OCI-LY3 (cell line): ENCODE data around the gene ACSM5.

Experiments
- H2AFZ ChIP-seq: fragments of 200-600, 300-600 bp; shearing (Covaris generic); 2 replicates; pipeline ENCODE4 v1.6.0; 2014; ENCODE audit warnings: antibody characterized with exemption, low read depth, low read length
- H3K27ac ChIP-seq: fragments of 200-600, 300-600 bp; sonication (generic); 2 replicates; pipeline ENCODE4 v1.5.1; 2014; ENCODE audit warnings: mild to moderate bottlenecking, low read length, moderate library complexity, mixed read lengths
- H3K27me3 ChIP-seq: fragments of 200-600, 300-600 bp; sonication (generic); 2 replicates; pipeline ENCODE4 v1.6.1; 2014; ENCODE audit warnings: low read depth, low read length, mixed read lengths
- H3K36me3 ChIP-seq: fragments of 200-600, 300-600 bp; sonication (generic); replicated peaks from 2 replicates; pipeline ENCODE3; 2014; ENCODE audit warnings: low read depth, low read length, mixed read lengths
- H3K4me1 ChIP-seq: fragments of 300-600, 200-600 bp; sonication (generic); 2 replicates; pipeline ENCODE4 v1.6.1; 2014; ENCODE audit warnings: low read length, mixed read lengths
- H3K4me2 ChIP-seq: fragments of 200-600, 300-600 bp; sonication (generic); 2 replicates; pipeline ENCODE4 v1.6.1; 2014; ENCODE audit warnings: low read length, mixed read lengths
- H3K4me3 ChIP-seq: fragments of 300-600, 200-600 bp; sonication (generic); 2 replicates; pipeline ENCODE4 v1.5.1; 2014; ENCODE audit warnings: antibody characterized with exemption, mild to moderate bottlenecking, low read length, moderate library complexity
- H3K79me2 ChIP-seq: fragments of 300-600, 200-600 bp; shearing (Covaris generic); 2 replicates; pipeline ENCODE4 v1.6.1; 2014; ENCODE audit warnings: mild to moderate bottlenecking, low read length, mixed read lengths
- H3K9ac ChIP-seq: fragments of 300-600, 200-600 bp; shearing (Covaris generic); 2 replicates; pipeline ENCODE4 v1.6.0; 2014; ENCODE audit warnings: mild to moderate bottlenecking, low read length, moderate library complexity
- H3K9me3 ChIP-seq: fragments of 200-600, 300-600 bp; shearing (Covaris generic); 2 replicates; pipeline ENCODE4 v1.6.1; 2014; ENCODE audit warnings: low read length, mixed read lengths; ENCODE audit not compliant: insufficient read depth
- H4K20me1 ChIP-seq: fragments of 200-600, 300-600 bp; sonication (generic); 2 replicates; pipeline ENCODE4 v1.6.1; 2016; ENCODE audit warnings: low read length, mixed read lengths; ENCODE audit not compliant: insufficient read depth
- CTCF ChIP-seq: fragments of 200-600, 300-600 bp; sonication (generic); IDR thresholded peaks from 2 replicates; pipeline ENCODE4 v1.5.1; 2014; ENCODE audit warnings: antibody characterized with exemption, low read length, low read depth
- EZH2phosphoT487 ChIP-seq: fragments of 200-600 bp; shearing (Covaris generic); IDR thresholded peaks from 2 replicates; pipeline ENCODE4 v1.6.1; 2018; ENCODE audit warnings: antibody characterized with exemption, mixed run types, low read depth

The ACSM5 gene

GRCh38 chr16:20387978-20388377 is 21.4 kb upstream of the ACSM5 start:
- Histone ChIP-seq H3K36me3 (no peaks in the 10 kb centered on the region), H4K20me1 (no peaks in the 10 kb centered on the region)
- TF ChIP-seq EZH2phosphoT487: no peak

DNA sequence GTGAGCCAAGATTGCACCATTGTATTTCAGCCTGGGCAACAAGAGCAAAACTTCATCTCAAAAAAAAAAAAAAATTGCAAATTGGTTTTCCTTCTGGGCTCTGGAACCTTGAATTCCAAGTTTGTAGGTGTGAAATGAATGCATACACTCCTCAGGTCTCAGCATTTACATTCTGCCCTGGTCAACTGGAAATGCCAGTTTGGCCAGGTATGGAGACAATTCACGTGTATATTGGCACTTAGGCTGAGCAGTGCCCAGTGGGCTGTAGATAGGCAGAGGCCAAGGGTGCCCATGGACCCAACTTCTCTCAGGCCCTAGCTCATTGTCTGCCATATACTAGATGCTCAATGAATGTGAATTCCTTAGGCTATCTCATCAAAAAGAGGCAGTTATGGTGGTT is 20.5 kb upstream of the ACSM5 start:
- TF ChIP-seq CTCF (no peak), EZH2phosphoT487 (no peak)
- Histone ChIP-seq H2AFZ (no peak overlapping the region), H3K4me2 (no peak overlapping the region), H3K4me3 (no peak overlapping the region), H3K9me3 (no peaks in the 10 kb centered on the region), H3K9ac (no peak overlapping the region), H3K4me1 (peaks cover 4% of the 10 kb centered on the region; the same call in 1 of the 2 replicates), H3K27ac (no peak overlapping the region), H3K36me3 (no peaks in the 10 kb centered on the region), H4K20me1 (no peaks in the 10 kb centered on the region), H3K27me3 (0 out of 2 replicates have a peak, but pooled peaks cover 8% of the 10 kb centered on the region), H3K79me2 (no peaks in the 10 kb centered on the region)

More at GRCh38 chr16:20387978-20388377, 21.4 kb upstream of the ACSM5 start:
- Histone ChIP-seq H3K9me3 (no peaks in the 10 kb centered on the region), H3K27ac (no peak overlapping the region), H3K27me3 (0 out of 2 replicates have a peak, but pooled peaks cover 8% of the 10 kb centered on the region), H2AFZ (no peak overlapping the region), H3K79me2 (no peaks in the 10 kb centered on the region), H3K9ac (no peak overlapping the region), H3K4me1 (peaks cover 5% of the 10 kb centered on the region; the same call in 1 of the 2 replicates), H3K4me2 (no peak overlapping the region), H3K4me3 (no peak overlapping the region)

GRCh38 chr16:20391045-20391444 is 18.3 kb upstream of the ACSM5 start:
- TF ChIP-seq EZH2phosphoT487 (no peak), CTCF (no peak)
- H4K20me1 ChIP-seq: no peaks in the 10 kb centered on the region
- H3K4me1 ChIP-seq: peaks cover 1% of the 10 kb centered on the region; the same call in 1 of the 2 replicates
- no peaks in the 10 kb centered on the region for H3K79me2 ChIP-seq
- H2AFZ ChIP-seq: no peak overlapping the region
- no peak overlapping the region for H3K4me3 ChIP-seq
- H3K9ac ChIP-seq: no peak overlapping the region
- H3K27ac ChIP-seq: no peak overlapping the region
- H3K36me3 ChIP-seq: no peaks in the 10 kb centered on the region
- no peak overlapping the region for H3K4me2 ChIP-seq
- no peaks in the 10 kb centered on the region for H3K9me3 ChIP-seq
- H3K27me3 ChIP-seq: no peaks in the 10 kb centered on the region

DNA sequence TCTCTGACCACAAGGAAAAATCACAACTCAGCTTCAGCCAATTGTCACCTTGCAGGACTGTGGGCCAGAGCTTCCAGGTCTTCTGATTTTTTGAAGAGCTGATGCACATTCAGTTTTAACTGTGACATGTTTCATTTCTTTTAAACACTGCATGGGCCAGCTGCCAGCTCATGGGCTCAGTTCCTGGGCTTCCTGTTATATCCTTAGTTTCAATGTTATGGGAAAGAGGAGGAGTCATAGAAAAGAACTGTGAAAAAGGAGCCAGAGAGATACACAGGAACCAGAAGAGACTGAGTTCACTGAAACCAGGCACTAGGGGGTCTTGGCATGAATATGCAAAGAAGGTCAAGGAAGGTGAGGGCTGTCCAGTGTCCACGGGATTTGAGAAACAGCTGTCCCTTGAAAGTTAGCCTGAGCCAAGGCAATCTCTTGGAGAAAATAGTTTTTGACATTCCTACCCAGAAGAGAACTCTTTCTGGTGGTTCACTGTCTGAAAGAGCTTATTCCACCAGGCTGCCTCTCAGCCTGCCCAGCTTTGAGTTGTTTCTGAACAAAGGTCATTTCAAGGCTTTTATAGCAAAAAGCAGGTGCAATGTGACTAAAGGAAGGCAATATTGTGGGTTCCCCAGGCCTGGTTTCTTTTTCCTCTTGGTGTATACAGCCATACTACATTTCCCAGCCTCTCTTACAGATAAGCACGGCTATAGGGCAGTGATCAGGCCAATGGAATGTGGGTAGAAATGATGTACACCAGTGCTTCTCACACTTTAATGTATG is 15.3 kb upstream of the ACSM5 start:
- H3K27me3 ChIP-seq: no peaks in the 10 kb centered on the region
- no peak overlapping the region for H3K27ac ChIP-seq
- H4K20me1 ChIP-seq: no peaks in the 10 kb centered on the region
- H3K79me2 ChIP-seq: no peaks in the 10 kb centered on the region
- H3K4me3 ChIP-seq: no peak overlapping the region
- H3K4me1 ChIP-seq: no peaks in the 10 kb centered on the region
- H3K36me3 ChIP-seq: no peaks in the 10 kb centered on the region
- H3K9me3 ChIP-seq: no peaks in the 10 kb centered on the region
- H3K9ac ChIP-seq: no peak overlapping the region
- no peak for TF ChIP-seq EZH2phosphoT487
- no peak for TF ChIP-seq CTCF
- no peak overlapping the region for H2AFZ ChIP-seq
- H3K4me2 ChIP-seq: no peak overlapping the region
